Muscle layer of duodenum (tissue), 2 donors: ENCODE measurements around the gene HLF.

Source experiments
- H3K27ac ChIP-seq: one replicate; pipeline ENCODE4 v1.7.0; 2013; ENCODE audit warnings: mild to moderate bottlenecking, low read length
- H3K27me3 ChIP-seq: one replicate; pipeline ENCODE4 v1.7.0; 2013; ENCODE audit warnings: low read depth, mild to moderate bottlenecking, control low read depth, low read length
- H3K36me3 ChIP-seq, 2 donors: one replicate each; pipeline ENCODE4 v1.7.0; 2013; ENCODE audit warnings: low read length in 2 of 2, control low read depth in 1 of 2, mild to moderate bottlenecking in 1 of 2; ENCODE audit not compliant: insufficient read depth in 2 of 2, control insufficient read depth in 1 of 2
- H3K4me1 ChIP-seq, 2 donors: one replicate each; pipeline ENCODE4 v1.7.0; 2013; ENCODE audit warnings: low read length in 2 of 2, mild to moderate bottlenecking in 2 of 2, control low read depth in 1 of 2, moderate library complexity in 1 of 2; ENCODE audit not compliant: insufficient read depth in 2 of 2, control insufficient read depth in 1 of 2
- H3K4me3 ChIP-seq, 2 donors: one replicate each; pipeline ENCODE4 v1.7.0; 2013; ENCODE audit warnings: low read length in 2 of 2, low read depth in 1 of 2, mild to moderate bottlenecking in 1 of 2
- H3K9me3 ChIP-seq, 2 donors: one replicate each; pipeline ENCODE4 v1.7.0; 2013; ENCODE audit warnings: low read length in 2 of 2, control low read depth in 1 of 2, mild to moderate bottlenecking in 1 of 2; ENCODE audit not compliant: control insufficient read depth in 1 of 2
- donor health status: healthy.

HLF gene

GRCh38 chr17:55254375-55254774, 10.4 kb upstream of the HLF start:
- H3K36me3 ChIP-seq, result no peaks in the 10 kb centered on the region
- H3K9me3 ChIP-seq, result no peaks in the 10 kb centered on the region
- H3K4me1 ChIP-seq, result no peaks in the 10 kb centered on the region
- H3K4me3 ChIP-seq, result no peak overlapping the region
- H3K27me3 ChIP-seq, result no peaks in the 10 kb centered on the region
- no peak overlapping the region for H3K27ac ChIP-seq

- H3K4me1 ChIP-seq, result peaks cover 0 to 4% of the 10 kb centered on the region in 2 donors
- H3K36me3 ChIP-seq, result no peaks in the 10 kb centered on the region
- no peak overlapping the region for H3K4me3 ChIP-seq
- H3K27me3 ChIP-seq, result peaks cover 6% of the 10 kb centered on the region
- no peaks in the 10 kb centered on the region for H3K9me3 ChIP-seq
- no peak overlapping the region for H3K27ac ChIP-seq
These were observed 6.1 kb upstream of the HLF start for GRCh38 chr17:55258578-55259135.

DNA sequence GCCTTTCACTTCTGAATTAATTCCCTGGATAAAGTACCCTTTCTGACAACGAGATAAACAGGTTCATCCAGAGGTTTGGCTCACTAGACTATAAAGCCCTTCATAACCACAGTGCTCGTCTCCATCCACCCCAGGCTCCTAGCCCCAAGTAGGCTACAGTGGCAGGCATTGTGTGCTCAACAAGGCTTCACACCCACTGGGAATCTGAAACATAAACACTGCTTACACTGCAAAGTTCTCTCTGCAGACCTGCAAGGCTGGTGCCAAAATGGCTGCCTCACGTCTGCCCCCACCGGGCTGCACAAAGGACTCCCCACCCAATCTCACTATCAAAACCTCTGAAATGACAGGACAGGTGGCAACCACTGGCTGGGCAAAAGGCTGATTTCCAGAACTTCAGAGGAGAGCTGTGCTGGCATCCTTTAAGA, 5.1 kb upstream of the HLF start:
- H3K4me1 ChIP-seq, result peaks cover 0 to 14% of the 10 kb centered on the region in 2 donors
- H3K4me3 ChIP-seq, result no peak overlapping the region

GRCh38 chr17:55261311-55261710, 3.4 kb upstream of the HLF start:
- Histone ChIP-seq H3K9me3 (no peaks in the 10 kb centered on the region), H3K36me3 (no peaks in the 10 kb centered on the region), H3K4me3 (no peak overlapping the region), H3K4me1 (peaks cover 0 to 14% of the 10 kb centered on the region in 2 donors), H3K27ac (no peak overlapping the region), H3K27me3 (peaks cover 10% of the 10 kb centered on the region)

More for the DNA sequence above, 5.1 kb upstream of the HLF start:
- Histone ChIP-seq H3K27ac (no peak overlapping the region), H3K36me3 (no peaks in the 10 kb centered on the region), H3K9me3 (no peaks in the 10 kb centered on the region), H3K27me3 (peaks cover 10% of the 10 kb centered on the region)

DNA sequence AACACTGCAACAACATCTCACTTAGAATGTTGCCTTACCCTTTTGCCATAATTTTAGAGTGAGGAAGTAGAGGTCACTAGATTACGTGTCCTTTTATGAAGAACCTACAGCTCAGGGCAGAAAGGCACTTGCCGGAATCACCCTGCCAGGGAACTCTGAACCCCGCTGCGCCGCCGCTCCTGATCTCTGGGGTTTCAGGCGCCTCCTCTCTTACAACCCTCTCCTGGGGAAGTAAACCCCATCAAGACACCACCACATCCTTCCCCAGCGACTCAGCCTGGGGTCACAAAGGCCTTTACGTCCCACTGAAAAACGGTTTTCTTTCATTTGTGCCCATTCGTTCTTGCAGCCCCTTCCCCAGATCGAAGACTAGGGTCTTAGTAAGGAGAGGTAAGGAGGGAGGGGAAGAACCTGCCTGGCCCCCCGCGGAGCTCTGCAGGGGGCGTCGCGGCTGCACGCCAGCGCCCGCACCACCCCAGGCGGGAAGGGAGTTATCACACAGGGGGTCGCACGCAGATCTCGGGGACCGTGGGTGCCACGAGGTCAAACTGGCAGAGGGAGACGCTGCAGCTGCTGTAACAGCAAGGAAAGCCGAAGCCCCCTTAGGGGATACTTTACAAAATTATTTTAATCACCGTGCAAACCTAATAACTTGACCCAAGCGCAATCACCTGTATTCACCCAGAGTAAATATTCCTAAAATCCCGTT, 1.0 kb upstream of the HLF start:
- Histone ChIP-seq H3K4me3 (peak overlapping the region; percentile 57 to 74), H3K36me3 (no peaks in the 10 kb centered on the region), H3K27ac (no peak overlapping the region), H3K27me3 (peaks cover 10% of the 10 kb centered on the region), H3K4me1 (peaks cover 0 to 27% of the 10 kb centered on the region in 2 donors), H3K9me3 (no peaks in the 10 kb centered on the region)

DNA sequence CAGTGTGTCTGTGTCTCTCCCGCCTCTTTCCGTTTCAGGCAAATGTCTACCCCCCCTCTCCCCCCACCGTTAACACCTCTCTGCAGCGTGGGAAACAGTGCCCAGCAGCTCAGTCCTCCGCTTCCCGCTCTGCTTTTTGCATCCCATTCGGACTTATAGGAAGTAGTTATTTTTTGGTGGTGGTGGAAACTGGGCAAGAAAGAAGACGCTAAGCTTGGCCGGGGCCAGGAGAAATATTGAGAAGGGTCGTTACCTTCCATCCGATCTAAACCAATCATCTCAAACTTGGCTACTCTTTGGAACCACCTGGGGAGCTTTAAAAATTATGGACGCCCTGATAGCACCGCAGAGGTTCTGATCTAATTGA, 499 bp upstream of the HLF start:
- Histone ChIP-seq H3K4me3 (peak overlapping the region; percentile 57 to 74), H3K27me3 (peaks cover 10% of the 10 kb centered on the region), H3K36me3 (no peaks in the 10 kb centered on the region), H3K4me1 (peaks cover 0 to 30% of the 10 kb centered on the region in 2 donors), H3K9me3 (no peaks in the 10 kb centered on the region), H3K27ac (no peak overlapping the region)

DNA sequence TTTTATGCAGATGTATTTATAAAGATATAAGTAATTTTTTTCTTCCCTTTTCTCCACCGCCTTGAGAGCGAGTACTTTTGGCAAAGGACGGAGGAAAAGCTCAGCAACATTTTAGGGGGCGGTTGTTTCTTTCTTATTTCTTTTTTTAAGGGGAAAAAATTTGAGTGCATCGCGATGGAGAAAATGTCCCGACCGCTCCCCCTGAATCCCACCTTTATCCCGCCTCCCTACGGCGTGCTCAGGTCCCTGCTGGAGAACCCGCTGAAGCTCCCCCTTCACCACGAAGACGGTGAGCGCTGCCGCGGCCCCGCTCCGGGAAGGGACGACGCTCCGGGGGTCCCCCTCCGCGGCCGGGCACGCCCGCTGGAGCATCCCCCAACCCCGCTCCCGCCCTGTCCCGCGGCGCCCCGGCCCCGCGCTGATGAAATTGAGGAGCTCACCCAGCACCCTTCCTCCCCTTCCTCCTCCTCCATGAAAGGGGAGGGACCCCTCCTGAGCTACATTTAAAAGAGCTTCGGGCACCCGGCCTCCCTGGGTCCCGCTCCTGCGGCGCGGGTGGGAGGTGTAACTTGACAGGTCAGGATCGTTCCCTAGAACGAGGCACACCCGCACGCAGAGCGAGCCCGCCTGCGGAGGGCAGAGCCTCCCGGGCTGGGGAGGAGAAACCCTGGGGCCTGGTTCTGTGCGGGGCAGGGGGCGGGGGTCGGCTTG, 706 bp downstream of the HLF start:
- Histone ChIP-seq H3K27ac (no peak overlapping the region), H3K27me3 (peaks cover 10% of the 10 kb centered on the region), H3K36me3 (no peaks in the 10 kb centered on the region), H3K4me1 (peaks cover 0 to 30% of the 10 kb centered on the region in 2 donors), H3K9me3 (no peaks in the 10 kb centered on the region), H3K4me3 (peak overlapping the region; percentile 41 to 74)

GRCh38 chr17:55266051-55266957, 1.5 kb downstream of the HLF start:
- Histone ChIP-seq H3K27me3 (peaks cover 10% of the 10 kb centered on the region), H3K27ac (peak overlapping the region; percentile 40), H3K36me3 (peaks cover 0 to 2% of the 10 kb centered on the region in 2 donors), H3K9me3 (no peaks in the 10 kb centered on the region), H3K4me3 (peak overlapping the region; percentile 41 to 74), H3K4me1 (peaks cover 0 to 30% of the 10 kb centered on the region in 2 donors)

DNA sequence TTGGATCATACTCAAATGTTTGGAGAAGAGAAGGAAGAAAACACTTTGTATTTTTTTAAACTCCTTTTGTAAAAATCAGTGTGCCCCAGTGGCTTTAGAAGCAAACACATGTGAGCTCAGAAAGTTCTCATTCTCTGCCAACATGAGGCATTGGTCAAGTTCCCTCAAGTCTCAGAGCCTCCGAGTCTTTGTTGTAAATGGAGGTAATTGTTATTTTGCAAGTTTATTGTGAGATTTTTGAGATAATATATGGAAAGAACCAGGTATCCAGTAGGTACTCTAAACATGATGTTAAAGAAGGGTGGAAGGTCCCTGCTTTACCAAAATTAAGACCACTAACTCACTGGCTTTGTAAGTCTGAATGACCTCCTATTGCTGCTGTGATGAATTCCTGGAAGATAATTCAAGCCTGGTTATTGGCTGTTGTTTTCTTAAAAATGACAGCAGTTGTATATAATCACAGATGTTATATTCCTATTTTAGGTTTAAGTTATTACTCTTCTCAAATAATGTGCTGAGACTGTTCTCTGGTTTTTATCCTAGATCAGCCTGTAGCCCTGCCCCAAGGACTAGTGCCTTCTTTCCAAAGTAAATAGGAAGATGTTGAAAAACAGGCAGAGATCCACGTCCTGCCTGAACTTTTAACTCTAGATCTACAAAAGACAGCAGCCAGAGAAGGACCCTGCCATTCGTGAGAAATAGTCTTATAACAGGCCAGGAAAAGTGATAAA, 2.4 kb downstream of the HLF start:
- Histone ChIP-seq H3K27ac (peak overlapping the region; percentile 40), H3K9me3 (no peaks in the 10 kb centered on the region), H3K27me3 (peaks cover 10% of the 10 kb centered on the region), H3K4me3 (peak overlapping the region in 1 of 2 donors; percentile 74), H3K4me1 (peaks cover 0 to 30% of the 10 kb centered on the region in 2 donors), H3K36me3 (peaks cover 0 to 2% of the 10 kb centered on the region in 2 donors)

- Histone ChIP-seq H3K27ac (no peak overlapping the region), H3K27me3 (peaks cover 5% of the 10 kb centered on the region), H3K4me1 (peaks cover 3 to 38% of the 10 kb centered on the region in 2 donors), H3K9me3 (no peaks in the 10 kb centered on the region), H3K36me3 (peaks cover 0 to 2% of the 10 kb centered on the region in 2 donors), H3K4me3 (peak overlapping the region in 1 of 2 donors; percentile 74)
These were observed 3.3 kb downstream of the HLF start for GRCh38 chr17:55267777-55268648.
